ENCODE measurements around the gene NFKBIL1. TPM values are rescaled to one million over a fixed set of nuclear protein-coding genes. Genes with fewer than 3 reads are reported as not detected.

NFKBIL1 gene
- total RNA-seq, 1 experiment from 2014 or later, result 15.1 TPM

GRCh38 chr6:31548544-31548873 is 1.1 kb downstream of the NFKBIL1 start:
- Histone ChIP-seq H3K27me3 (ENCODE audit: insufficient read depth, low read length) (no peaks in the 10 kb centered on the region), H3K23ac (ENCODE audit: insufficient read length, low read depth, low read length) (no peak overlapping the region), H4K91ac (ENCODE audit: insufficient read length, low read depth, low read length) (no peak overlapping the region), H3K56ac (ENCODE audit: insufficient read length, low read depth, low read length) (no peak overlapping the region), H2BK5ac (ENCODE audit: insufficient read length, low read length) (no peak overlapping the region), H2AK5ac (ENCODE audit: insufficient read length, low read length) (no peak overlapping the region), H3K4ac (ENCODE audit: low read depth, low read length) (no peak overlapping the region), H4K5ac (ENCODE audit: insufficient read length, low read depth, low read length) (no peak overlapping the region), H3K4me1 (ENCODE audit: insufficient read depth, low read length) (no peaks in the 10 kb centered on the region; the same call in 1 of the 2 replicates), H2AFZ (ENCODE audit: low read length) (no peak overlapping the region), H4K8ac (replicated peaks; ENCODE audit: insufficient read length, low read depth, low read length) (no peak overlapping the region), H2BK12ac (ENCODE audit: insufficient read length, low read depth, low read length) (no peak overlapping the region), H3K79me1 (ENCODE audit: insufficient read depth, low read depth, low read length, poor library complexity, severe bottlenecking) (peaks cover 3% of the 10 kb centered on the region), H3K23me2 (ENCODE audit: insufficient read length, low read depth, low read length, poor library complexity, severe bottlenecking) (no peaks in the 10 kb centered on the region), H2BK120ac (ENCODE audit: low read depth, low read length, poor library complexity, severe bottlenecking) (no peak overlapping the region), H3K9ac (ENCODE audit: extremely low read depth, insufficient read length, low read length) (no peak overlapping the region), H2BK20ac (ENCODE audit: low read depth, low read length, poor library complexity, severe bottlenecking) (no peak overlapping the region), H2BK15ac (ENCODE audit: low read depth, low read length) (no peak overlapping the region), H3T11ph (ENCODE audit: low read length) (no peak overlapping the region), H3K18ac (ENCODE audit: insufficient read length, low read depth, low read length) (no peak overlapping the region), H3K27ac (ENCODE audit: insufficient read length, low read depth, low read length) (no peak overlapping the region), H3K14ac (ENCODE audit: insufficient read depth, low read length) (no peak overlapping the region), H3K4me2 (ENCODE audit: insufficient read depth, insufficient read length, low read length) (no peak overlapping the region), H3K9me3 (ENCODE audit: control insufficient read depth, low read depth, low read length) (no peaks in the 10 kb centered on the region), H4K20me1 (ENCODE audit: control insufficient read depth, insufficient read depth, insufficient read length) (no peaks in the 10 kb centered on the region), H3K79me2 (ENCODE audit: insufficient read depth, low read length) (no peaks in the 10 kb centered on the region; the same call in 1 of the 2 replicates)
- H3K4me1 Mint-ChIP-seq, result peaks cover 13 to 25% of the 10 kb centered on the region in 2 experiments
- TF ChIP-seq CTCF (conservative IDR thresholded peaks at IDR 0.05), result no peak
- WGBS (ENCODE audit: extremely low coverage, insufficient read length, low lambda C conversion rate), result no CpG with 5 or more reads among the region's 2 CpGs
- H3K9me3 Mint-ChIP-seq, result no peaks in the 10 kb centered on the region
- H3K36me3 Mint-ChIP-seq (ENCODE audit: insufficient read depth in 1 of 3, low read depth in 3 of 3), result peaks cover 6 to 32% (median 23%) of the 10 kb centered on the region in 3 experiments; a peak in 6 of 7 replicates
- H3K4me3 Mint-ChIP-seq, result peak overlapping the region in 1 of 2 experiments; percentile 70; a peak in 2 of 5 replicates
- no peaks in the 10 kb centered on the region for H3K27me3 Mint-ChIP-seq (ENCODE audit: low read depth)
- peak overlapping the region in 1 of 3 experiments; percentile 33; a peak in 1 of 7 replicates for H3K27ac Mint-ChIP-seq
- no peak for DNase-seq

Measured in H9 (cell line).